ENCODE measurements around the gene RNF186. TPM values are rescaled to one million over a fixed set of nuclear protein-coding genes. Genes with fewer than 3 reads are reported as not detected.
A peak's percentile ranks its signal among the peaks of the same experiment; 100 is the strongest.

The RNF186 gene
- total RNA-seq, 5 donors from 2014 or later (not counting 1 experiment from before 2014, with no cell fraction given), result not detected

DNA sequence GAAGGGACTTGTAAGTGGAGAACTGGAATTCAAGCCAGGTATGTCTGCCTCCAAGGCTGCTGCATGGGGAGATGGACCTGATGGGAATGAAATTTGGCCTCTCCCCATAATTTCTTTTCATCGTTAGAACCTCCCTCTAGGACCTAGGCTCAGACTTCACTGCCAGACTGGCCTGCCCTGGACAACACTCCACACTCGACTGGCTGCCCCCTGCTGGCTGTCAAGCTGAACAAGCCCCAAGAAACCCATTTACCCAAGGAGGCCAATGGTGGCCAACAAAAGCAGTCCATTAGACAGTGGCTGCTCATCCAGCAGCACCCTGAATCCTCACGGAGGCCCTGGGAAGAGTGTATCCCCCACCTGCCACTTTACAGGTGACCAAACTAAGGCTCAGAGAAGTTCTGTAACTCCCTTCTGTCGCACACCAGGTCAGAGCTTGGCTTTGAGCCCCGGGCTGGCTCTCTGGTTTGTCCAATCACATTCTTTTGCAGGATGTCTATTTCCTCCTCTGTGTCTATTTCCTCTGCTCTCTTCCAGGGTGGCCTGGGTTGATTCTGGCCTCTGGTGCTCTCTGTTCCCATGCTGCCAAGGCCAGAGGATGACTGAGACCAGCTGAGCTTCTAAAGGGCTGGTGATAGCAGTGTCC, 3.8 kb downstream of the RNF186 start:
- Histone ChIP-seq H3K4me1 (ENCODE audit: control insufficient read depth in 1 of 2, extremely low read depth in 1 of 2, insufficient read depth in 2 of 2, low read length in 2 of 2) (no peaks in the 10 kb centered on the region), H3K27ac (ENCODE audit: low read length) (no peak overlapping the region), H3K36me3 (ENCODE audit: control insufficient read depth in 2 of 2, extremely low read depth in 1 of 2, insufficient read depth in 1 of 2, low read length in 1 of 2) (no peaks in the 10 kb centered on the region), H3K4me3 (ENCODE audit: control insufficient read depth in 1 of 2, extremely low read depth in 1 of 2, low read length in 1 of 2) (no peak overlapping the region), H3K27me3 (replicated peaks in 1 of 2; ENCODE audit: control insufficient read depth in 2 of 2, extremely low read depth in 1 of 2, insufficient read depth in 2 of 2, low read length in 1 of 2) (peaks cover 0 to 14% of the 10 kb centered on the region in 2 experiments), H3K9me3 (no peaks in the 10 kb centered on the region)
- no peaks in the 10 kb centered on the region for H3K36me3 Mint-ChIP-seq
- H3K4me1 Mint-ChIP-seq, result no peaks in the 10 kb centered on the region
- ATAC-seq (replicated peaks in 1 of 4) (peak in 2 of 4 experiments; percentile 39 to 56), DNase-seq (peak in 26 of 35 experiments; percentile 4 to 57 (median 22))
- no peaks in the 10 kb centered on the region for H3K9me3 Mint-ChIP-seq
- ChIA-PET CTCF (no interaction called here), POLR2A (no interaction called here)
- H3K27me3 Mint-ChIP-seq, result peaks cover 0 to 6% of the 10 kb centered on the region in 2 donors
- H3K4me3 Mint-ChIP-seq, result no peak overlapping the region
- 53% methylated on average over 5 of the region's 5 CpGs for WGBS (ENCODE audit: insufficient coverage)
- H3K27ac Mint-ChIP-seq, result no peak overlapping the region

DNA sequence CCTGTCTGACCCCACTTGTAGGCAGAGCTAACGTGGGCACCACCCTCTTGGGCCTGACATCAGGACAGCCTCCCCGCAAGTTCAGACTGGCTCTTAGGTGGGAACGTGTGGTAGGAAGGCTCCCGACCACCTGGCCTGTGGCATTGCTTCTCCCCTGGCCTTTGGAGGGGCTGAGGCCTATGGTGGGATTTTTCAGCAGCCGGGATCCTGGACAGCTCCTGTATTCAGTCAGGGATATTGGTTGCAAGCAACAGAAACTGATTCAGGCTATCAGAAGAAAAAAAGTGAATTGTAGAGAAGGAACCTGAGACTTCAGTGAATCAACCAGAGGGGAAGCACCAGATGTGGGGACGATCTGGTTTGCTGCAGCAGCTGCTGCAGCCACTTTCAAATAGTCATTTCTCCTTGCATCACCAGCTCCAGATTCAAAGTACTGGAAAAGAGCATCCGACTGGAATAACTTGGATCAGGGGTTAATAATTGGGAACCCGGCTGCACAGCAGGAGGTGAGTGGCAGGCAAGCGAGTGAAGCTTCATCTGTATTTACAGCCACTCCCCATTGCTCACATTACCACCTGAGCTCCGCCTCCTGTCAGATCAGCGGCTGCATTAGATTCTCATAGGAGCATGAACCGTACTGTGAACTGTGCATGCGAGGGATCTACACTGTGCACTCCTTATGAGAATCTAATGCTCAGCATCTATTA, 5.9 kb downstream of the RNF186 start:
- no peaks in the 10 kb centered on the region for H3K4me1 ChIP-seq (ENCODE audit: control insufficient read depth in 1 of 2, extremely low read depth in 1 of 2, insufficient read depth in 2 of 2, low read length in 2 of 2)
- peaks cover 0 to 12% of the 10 kb centered on the region in 2 experiments for H3K27me3 ChIP-seq (replicated peaks in 1 of 2; ENCODE audit: control insufficient read depth in 2 of 2, extremely low read depth in 1 of 2, insufficient read depth in 2 of 2, low read length in 1 of 2)
- ChIA-PET POLR2A (no interaction called here), CTCF (no interaction called here)
- no peak overlapping the region for H3K27ac Mint-ChIP-seq
- H3K4me3 Mint-ChIP-seq, result no peak overlapping the region
- no peak for ATAC-seq (replicated peaks in 1 of 4)
- WGBS (ENCODE audit: insufficient coverage), result 93% methylated on average over 10 of the region's 13 CpGs
- peaks cover 0 to 7% of the 10 kb centered on the region in 2 donors for H3K27me3 Mint-ChIP-seq
- H3K36me3 ChIP-seq (ENCODE audit: control insufficient read depth in 2 of 2, extremely low read depth in 1 of 2, insufficient read depth in 1 of 2, low read length in 1 of 2), result no peaks in the 10 kb centered on the region
- H3K4me3 ChIP-seq (ENCODE audit: control insufficient read depth in 1 of 2, extremely low read depth in 1 of 2, low read length in 1 of 2), result no peak overlapping the region
- H3K9me3 Mint-ChIP-seq, result no peaks in the 10 kb centered on the region
- DNase-seq, result no peak
- H3K27ac ChIP-seq (ENCODE audit: low read length), result no peak overlapping the region
- H3K4me1 Mint-ChIP-seq, result no peaks in the 10 kb centered on the region
- no peaks in the 10 kb centered on the region for H3K9me3 ChIP-seq
- no peaks in the 10 kb centered on the region for H3K36me3 Mint-ChIP-seq

- no CpG with 5 or more reads among the region's 7 CpGs for WGBS (ENCODE audit: insufficient coverage)
- DNase-seq, result no peak
- peaks cover 0 to 9% of the 10 kb centered on the region in 2 experiments for H3K27me3 ChIP-seq (replicated peaks in 1 of 2; ENCODE audit: control insufficient read depth in 2 of 2, extremely low read depth in 1 of 2, insufficient read depth in 2 of 2, low read length in 1 of 2)
- no peak overlapping the region for H3K4me3 ChIP-seq (ENCODE audit: control insufficient read depth in 1 of 2, extremely low read depth in 1 of 2, low read length in 1 of 2)
- Mint-ChIP-seq H3K27me3 (peaks cover 0 to 3% of the 10 kb centered on the region in 2 donors), H3K36me3 (no peaks in the 10 kb centered on the region), H3K4me1 (no peaks in the 10 kb centered on the region), H3K27ac (no peak overlapping the region), H3K4me3 (no peak overlapping the region), H3K9me3 (no peaks in the 10 kb centered on the region)
- no peaks in the 10 kb centered on the region for H3K9me3 ChIP-seq
- ChIA-PET CTCF (no interaction called here), POLR2A (no interaction called here)
- ATAC-seq (replicated peaks in 1 of 4), result no peak
- no peaks in the 10 kb centered on the region for H3K4me1 ChIP-seq (ENCODE audit: control insufficient read depth in 1 of 2, extremely low read depth in 1 of 2, insufficient read depth in 2 of 2, low read length in 2 of 2)
- no peak overlapping the region for H3K27ac ChIP-seq (ENCODE audit: low read length)
- H3K36me3 ChIP-seq (ENCODE audit: control insufficient read depth in 2 of 2, extremely low read depth in 1 of 2, insufficient read depth in 1 of 2, low read length in 1 of 2), result no peaks in the 10 kb centered on the region
Measured at GRCh38 chr1:19808351-19808750, 6.7 kb downstream of the RNF186 start.

GRCh38 chr1:19804831-19805251, 10.2 kb downstream of the RNF186 start:
- H3K36me3 ChIP-seq (ENCODE audit: control insufficient read depth in 2 of 2, extremely low read depth in 1 of 2, insufficient read depth in 1 of 2, low read length in 1 of 2), result no peaks in the 10 kb centered on the region
- no peak overlapping the region for H3K27ac ChIP-seq (ENCODE audit: low read length)
- WGBS (ENCODE audit: insufficient coverage), result no CpG with 5 or more reads among the region's 6 CpGs
- Mint-ChIP-seq H3K36me3 (no peaks in the 10 kb centered on the region), H3K27ac (no peak overlapping the region), H3K4me3 (no peak overlapping the region), H3K9me3 (no peaks in the 10 kb centered on the region), H3K27me3 (peaks cover 0 to 2% of the 10 kb centered on the region in 2 donors), H3K4me1 (peaks cover 10 to 17% (median 16%) of the 10 kb centered on the region in 3 donors)
- DNase-seq (no peak), ATAC-seq (replicated peaks in 1 of 4) (no peak)
- peaks cover 0 to 3% of the 10 kb centered on the region in 2 experiments for H3K27me3 ChIP-seq (replicated peaks in 1 of 2; ENCODE audit: control insufficient read depth in 2 of 2, extremely low read depth in 1 of 2, insufficient read depth in 2 of 2, low read length in 1 of 2)
- ChIA-PET POLR2A (no interaction called here), CTCF (interaction anchor here in 1 of 2 donors (0.6 kb wide), 1 partner anchor 187 kb away, joined by 3 read pairs; no protein-coding TSS in a partner anchor)
- H3K4me1 ChIP-seq (ENCODE audit: control insufficient read depth in 1 of 2, extremely low read depth in 1 of 2, insufficient read depth in 2 of 2, low read length in 2 of 2), result peaks cover 0 to 14% of the 10 kb centered on the region in 2 experiments
- no peak overlapping the region for H3K4me3 ChIP-seq (ENCODE audit: control insufficient read depth in 1 of 2, extremely low read depth in 1 of 2, low read length in 1 of 2)
- H3K9me3 ChIP-seq, result no peaks in the 10 kb centered on the region

GRCh38 chr1:19802269-19802668, 12.8 kb downstream of the RNF186 start:
- Histone ChIP-seq H3K4me3 (ENCODE audit: control insufficient read depth in 1 of 2, extremely low read depth in 1 of 2, low read length in 1 of 2) (no peak overlapping the region), H3K4me1 (ENCODE audit: control insufficient read depth in 1 of 2, extremely low read depth in 1 of 2, insufficient read depth in 2 of 2, low read length in 2 of 2) (peaks cover 0 to 22% of the 10 kb centered on the region in 2 experiments), H3K27me3 (replicated peaks in 1 of 2; ENCODE audit: control insufficient read depth in 2 of 2, extremely low read depth in 1 of 2, insufficient read depth in 2 of 2, low read length in 1 of 2) (peaks cover 0 to 3% of the 10 kb centered on the region in 2 experiments), H3K27ac (ENCODE audit: low read length) (no peak overlapping the region), H3K9me3 (no peaks in the 10 kb centered on the region), H3K36me3 (ENCODE audit: control insufficient read depth in 2 of 2, extremely low read depth in 1 of 2, insufficient read depth in 1 of 2, low read length in 1 of 2) (no peaks in the 10 kb centered on the region)
- Mint-ChIP-seq H3K4me1 (peaks cover 23 to 33% (median 30%) of the 10 kb centered on the region in 3 donors), H3K27me3 (peaks cover 0 to 2% of the 10 kb centered on the region in 2 donors), H3K27ac (no peak overlapping the region), H3K9me3 (no peaks in the 10 kb centered on the region), H3K36me3 (peaks cover under 1% of the 10 kb centered on the region), H3K4me3 (no peak overlapping the region)
- ChIA-PET CTCF (no interaction called here), POLR2A (no interaction called here)
- WGBS (ENCODE audit: insufficient coverage), result 92% methylated on average over 7 of the region's 7 CpGs
- DNase-seq, result no peak
- no peak for ATAC-seq (replicated peaks in 1 of 4)

DNA sequence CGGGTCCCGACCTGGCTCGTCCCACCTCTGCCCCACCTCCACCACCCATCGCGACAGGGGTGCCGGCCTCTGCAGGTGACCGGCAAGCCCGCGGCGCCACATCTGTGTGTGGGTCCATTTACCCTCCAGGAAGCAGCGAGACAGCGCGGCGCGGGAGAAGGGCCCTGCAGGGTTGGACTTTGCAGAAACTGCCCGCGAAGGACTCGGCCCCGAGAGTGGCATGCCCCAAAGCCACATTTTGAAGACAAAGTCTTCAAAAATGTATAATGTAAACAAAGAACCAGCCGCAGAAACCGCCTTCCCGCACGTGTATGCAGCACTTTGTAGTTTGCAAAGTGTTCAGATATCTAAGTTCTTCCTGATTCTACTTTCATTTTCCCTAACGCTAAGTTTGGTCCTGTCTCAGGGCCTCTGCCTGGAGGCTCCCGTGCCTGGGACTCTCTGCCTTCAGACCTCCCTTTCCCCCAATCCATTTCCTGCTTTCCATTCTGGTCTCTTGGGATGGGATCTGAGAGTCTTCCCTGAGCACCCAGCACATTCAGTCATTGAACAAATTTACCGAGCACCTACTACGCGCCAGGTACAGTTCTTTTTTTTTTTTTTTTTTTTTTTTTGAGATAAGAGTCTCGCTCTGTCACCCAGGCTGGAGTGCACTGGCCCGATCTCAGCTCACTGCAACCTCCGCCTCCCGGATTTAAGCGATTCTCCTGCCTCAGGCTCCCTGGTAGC, 14.8 kb downstream of the RNF186 start:
- H3K27ac Mint-ChIP-seq, result peak overlapping the region; percentile 99
- Histone ChIP-seq H3K9me3 (no peaks in the 10 kb centered on the region), H3K4me3 (ENCODE audit: control insufficient read depth in 1 of 2, extremely low read depth in 1 of 2, low read length in 1 of 2) (peak overlapping the region; percentile 75 to 89), H3K4me1 (ENCODE audit: control insufficient read depth in 1 of 2, extremely low read depth in 1 of 2, insufficient read depth in 2 of 2, low read length in 2 of 2) (peaks cover 0 to 22% of the 10 kb centered on the region in 2 experiments), H3K27ac (ENCODE audit: low read length) (peak overlapping the region; percentile 72), H3K27me3 (replicated peaks in 1 of 2; ENCODE audit: control insufficient read depth in 2 of 2, extremely low read depth in 1 of 2, insufficient read depth in 2 of 2, low read length in 1 of 2) (no peaks in the 10 kb centered on the region), H3K36me3 (ENCODE audit: control insufficient read depth in 2 of 2, extremely low read depth in 1 of 2, insufficient read depth in 1 of 2, low read length in 1 of 2) (no peaks in the 10 kb centered on the region)
- ChIA-PET POLR2A (interaction anchor here in 1 of 2 donors (0.6 kb wide), 1 partner anchor 84 kb away, joined by 5 read pairs; no protein-coding TSS in a partner anchor), CTCF (no interaction called here)
- DNase-seq (peak in 34 of 35 experiments; percentile 9 to 65 (median 26)), ATAC-seq (replicated peaks in 1 of 4) (peak; percentile 59 to 78 (median 62))
- no peaks in the 10 kb centered on the region for H3K9me3 Mint-ChIP-seq
- 21% methylated on average over 24 of the region's 33 CpGs for WGBS (ENCODE audit: insufficient coverage)
- peaks cover 10% of the 10 kb centered on the region for H3K36me3 Mint-ChIP-seq
- H3K4me1 Mint-ChIP-seq, result peaks cover 23 to 38% (median 30%) of the 10 kb centered on the region in 3 donors
- H3K27me3 Mint-ChIP-seq, result peaks cover 0 to 2% of the 10 kb centered on the region in 2 donors
- H3K4me3 Mint-ChIP-seq, result peak overlapping the region; percentile 81 to 96 (median 93)
